ENCODE results near the gene STK17A.
"Not testable (repeated sequence)": the region's sequence is repeated elsewhere in the genome, so short reads cannot be mapped to it uniquely, and the experiment has no call there.

STK17A gene

DNA sequence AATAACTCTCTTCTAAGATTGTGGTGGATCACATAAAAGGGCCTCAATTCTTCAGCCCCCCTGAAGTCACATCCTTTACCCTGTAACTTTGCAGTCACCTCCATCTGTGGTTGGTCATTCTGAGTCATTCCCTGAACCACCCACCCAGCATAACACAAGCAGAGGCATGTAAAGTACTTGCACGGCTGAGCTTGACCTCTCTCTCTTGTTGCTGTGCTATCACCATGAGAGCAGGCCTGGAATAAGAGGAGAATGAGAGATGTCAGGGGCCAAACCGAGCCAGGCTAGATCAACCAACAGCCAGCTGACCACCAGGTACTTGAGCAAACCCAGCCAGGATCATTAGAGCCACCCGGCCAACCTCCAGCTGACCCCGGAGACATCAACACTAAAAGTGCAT, 13.5 kb upstream of the STK17A start:
- TF ChIP-seq, protein P1, sequence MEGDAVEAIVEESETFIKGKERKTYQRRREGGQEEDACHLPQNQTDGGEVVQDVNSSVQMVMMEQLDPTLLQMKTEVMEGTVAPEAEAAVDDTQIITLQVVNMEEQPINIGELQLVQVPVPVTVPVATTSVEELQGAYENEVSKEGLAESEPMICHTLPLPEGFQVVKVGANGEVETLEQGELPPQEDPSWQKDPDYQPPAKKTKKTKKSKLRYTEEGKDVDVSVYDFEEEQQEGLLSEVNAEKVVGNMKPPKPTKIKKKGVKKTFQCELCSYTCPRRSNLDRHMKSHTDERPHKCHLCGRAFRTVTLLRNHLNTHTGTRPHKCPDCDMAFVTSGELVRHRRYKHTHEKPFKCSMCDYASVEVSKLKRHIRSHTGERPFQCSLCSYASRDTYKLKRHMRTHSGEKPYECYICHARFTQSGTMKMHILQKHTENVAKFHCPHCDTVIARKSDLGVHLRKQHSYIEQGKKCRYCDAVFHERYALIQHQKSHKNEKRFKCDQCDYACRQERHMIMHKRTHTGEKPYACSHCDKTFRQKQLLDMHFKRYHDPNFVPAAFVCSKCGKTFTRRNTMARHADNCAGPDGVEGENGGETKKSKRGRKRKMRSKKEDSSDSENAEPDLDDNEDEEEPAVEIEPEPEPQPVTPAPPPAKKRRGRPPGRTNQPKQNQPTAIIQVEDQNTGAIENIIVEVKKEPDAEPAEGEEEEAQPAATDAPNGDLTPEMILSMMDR (conservative IDR thresholded peaks at IDR 0.05) = no peak

DNA sequence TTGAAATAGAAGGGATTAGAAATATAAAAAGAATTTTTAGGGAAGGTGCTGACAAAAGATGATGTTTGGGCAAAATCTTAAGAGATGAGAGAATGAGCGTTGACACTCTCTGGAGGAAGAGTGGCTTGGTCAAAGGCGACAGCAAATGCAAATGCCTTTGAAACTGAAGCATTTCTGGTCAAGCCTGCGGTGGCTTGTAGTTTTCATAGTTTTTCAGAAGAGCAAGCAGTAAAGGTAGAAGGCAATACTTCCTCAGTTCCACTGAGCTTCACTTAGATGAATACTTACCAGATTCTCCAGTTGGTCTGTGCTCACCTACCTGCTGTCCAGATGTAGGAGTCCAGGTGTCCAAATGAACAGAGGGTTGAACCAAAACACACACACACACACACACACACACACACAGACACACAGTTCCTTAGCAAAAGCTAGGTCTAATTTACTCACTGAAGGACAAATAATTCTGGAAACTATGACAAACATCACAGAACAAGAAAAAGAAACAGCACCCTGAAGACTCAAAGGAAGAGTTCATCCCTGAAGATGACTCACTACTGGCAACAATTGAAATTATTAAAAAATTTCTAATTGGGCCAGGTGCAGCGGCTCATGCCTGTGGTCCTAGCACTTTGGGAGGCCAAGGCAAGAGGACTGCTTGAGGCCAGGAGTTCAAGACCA, 12.1 kb upstream of the STK17A start:
- no peak overlapping the region for H3K27ac ChIP-seq
- TF ChIP-seq, protein P1 (conservative IDR thresholded peaks at IDR 0.05) = no peak

More for the DNA sequence above, 13.5 kb upstream of the STK17A start:
- no peak overlapping the region for H3K27ac ChIP-seq

DNA sequence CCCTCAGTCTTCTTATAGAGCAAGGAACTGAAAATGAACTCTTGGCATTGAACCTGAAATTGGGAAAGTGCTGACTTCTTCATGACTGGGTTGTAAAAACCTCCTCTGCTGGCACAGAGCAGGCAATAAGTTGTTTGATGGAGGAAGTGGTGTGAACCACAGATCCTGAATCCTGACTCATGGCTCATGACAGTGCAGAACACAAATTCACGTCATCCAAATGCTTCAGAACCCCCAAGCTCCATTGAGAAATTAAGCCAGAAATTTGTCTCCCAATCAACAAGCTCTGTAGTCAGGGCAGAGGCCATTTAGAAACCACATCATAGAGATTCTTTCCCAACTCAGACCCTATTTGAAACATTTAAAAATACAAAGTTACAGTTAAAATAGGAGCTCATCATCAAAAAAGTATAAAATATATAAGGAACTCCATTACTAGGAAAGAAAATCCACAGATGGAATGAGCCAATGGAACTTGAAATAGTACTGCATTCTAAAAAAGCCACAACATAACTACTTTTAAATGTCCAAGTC, 10.3 kb upstream of the STK17A start:
- no peak overlapping the region for H3K27ac ChIP-seq

DNA sequence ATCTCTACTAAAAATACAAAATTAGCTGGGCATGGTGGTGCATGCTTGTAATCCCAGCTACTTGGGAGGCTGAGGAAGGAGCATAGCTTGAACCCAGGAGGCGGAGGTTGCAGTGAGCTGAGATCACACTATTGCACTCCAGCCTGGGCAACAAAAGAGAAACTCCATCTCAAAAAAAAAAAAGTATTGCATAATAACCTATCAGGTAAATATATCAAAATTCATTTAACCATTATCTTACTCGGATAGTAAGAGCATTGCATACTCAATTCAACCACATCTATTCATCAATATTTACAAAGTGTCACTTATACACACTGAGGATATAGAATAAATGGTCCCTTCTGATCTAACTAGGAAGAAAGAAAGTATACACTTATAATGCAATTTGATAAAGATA, 9.1 kb upstream of the STK17A start:
- not testable (repeated sequence) for H3K27ac ChIP-seq

More for the DNA sequence above, 10.3 kb upstream of the STK17A start:
- TF ChIP-seq, protein P1 (conservative IDR thresholded peaks at IDR 0.05) = no peak

DNA sequence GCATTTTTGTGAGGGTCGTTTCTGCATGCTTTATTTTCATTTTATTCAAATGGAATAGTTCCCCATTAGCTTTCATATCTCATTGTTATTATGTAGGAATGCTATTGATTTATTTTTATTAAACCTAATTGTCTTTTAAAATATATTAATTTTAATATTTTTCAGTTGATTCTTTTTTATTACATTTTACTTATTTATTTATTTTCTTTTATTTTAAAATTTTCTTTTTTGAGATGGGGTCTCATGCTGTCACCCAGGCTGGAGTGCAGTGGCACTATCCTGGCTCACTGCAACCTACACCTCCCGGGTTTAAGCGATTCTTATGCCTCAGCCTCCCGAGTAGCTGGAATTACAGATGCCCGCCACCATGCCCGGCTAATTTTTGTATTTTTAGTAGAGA, 7.4 kb upstream of the STK17A start:
- TF ChIP-seq, protein P1 (conservative IDR thresholded peaks at IDR 0.05) = no peak
- no peak overlapping the region for H3K27ac ChIP-seq

DNA sequence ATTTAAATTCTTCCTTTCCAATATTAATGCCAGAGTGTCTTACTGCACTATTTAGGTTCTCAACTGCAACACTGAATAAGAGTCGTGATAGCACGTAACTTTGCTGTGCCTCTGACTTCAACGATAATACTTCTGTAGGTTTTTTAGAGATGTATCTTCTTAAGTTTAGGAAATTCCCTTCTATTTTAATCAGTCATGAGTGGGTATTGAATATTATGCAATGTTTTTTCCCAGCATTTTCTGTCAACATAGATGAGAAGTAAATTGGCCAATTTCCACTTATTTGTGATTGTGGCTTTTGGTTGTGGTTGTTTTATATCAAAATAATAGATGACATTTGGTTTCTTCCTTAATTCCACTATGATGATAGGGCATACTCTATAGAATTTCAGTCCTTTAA, 6.7 kb upstream of the STK17A start:
- TF ChIP-seq, protein P1 (conservative IDR thresholded peaks at IDR 0.05) = no peak
- no peak overlapping the region for H3K27ac ChIP-seq

DNA sequence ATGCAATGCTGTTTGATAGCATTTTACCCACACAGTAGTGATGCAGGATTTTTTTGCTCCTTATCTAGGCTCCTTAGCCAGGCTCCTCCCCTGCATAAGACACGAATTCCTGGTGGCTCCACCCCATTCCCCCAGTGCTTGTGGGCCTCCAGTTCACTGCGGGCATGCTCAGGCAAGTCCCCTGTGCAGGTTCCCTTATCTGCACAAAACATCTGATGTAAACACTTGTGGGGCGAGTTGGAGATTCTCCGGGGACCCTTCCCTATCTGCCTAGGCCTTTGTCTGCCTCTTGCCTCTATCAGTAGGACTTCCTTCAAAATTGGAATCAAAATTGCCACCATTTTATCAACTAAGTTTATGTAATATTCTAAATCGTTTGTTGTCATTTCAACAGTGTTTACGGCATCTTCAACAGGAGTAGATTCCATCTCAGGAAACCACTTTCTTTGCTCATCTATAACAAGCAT, 5.4 kb upstream of the STK17A start:
- H3K27ac ChIP-seq = no peak overlapping the region
- TF ChIP-seq, protein P1 (conservative IDR thresholded peaks at IDR 0.05) = no peak

Measured in VCaP (cell line).